GM21717 (cell line): ENCODE measurements around the gene CCDC91.
"Not testable (repeated sequence)": the region's sequence is repeated elsewhere in the genome, so short reads cannot be mapped to it uniquely, and the experiment has no call there.

Experiments
- ATAC-seq: cut with Tn5 transposase; IDR thresholded peaks from one replicate; pipeline ENCODE4 v1.9.1; 2021; ENCODE audit warnings: mild to moderate bottlenecking, moderate library complexity; ENCODE audit not compliant: unreplicated experiment

The CCDC91 gene

DNA sequence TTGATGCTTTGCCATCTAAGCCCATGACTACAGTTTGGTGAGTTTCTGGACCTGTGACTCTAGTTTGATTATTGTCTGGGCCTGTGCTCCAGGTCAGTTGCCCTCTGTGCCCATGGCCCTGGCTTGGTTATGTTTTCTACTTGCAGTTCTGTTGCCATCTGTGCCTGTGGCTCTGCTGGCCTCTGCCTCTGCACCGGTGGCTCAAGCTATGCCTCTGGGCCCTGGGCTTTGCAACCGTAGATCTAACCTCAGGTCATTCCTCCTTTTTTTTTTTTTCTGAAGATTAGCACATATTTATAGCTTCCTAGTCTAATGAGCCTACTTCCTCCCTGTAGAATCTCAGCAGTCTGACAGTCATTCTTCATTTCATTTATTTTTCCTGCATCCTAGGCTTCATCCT is 161.2 kb downstream of the CCDC91 start:
- no peak for ATAC-seq

DNA sequence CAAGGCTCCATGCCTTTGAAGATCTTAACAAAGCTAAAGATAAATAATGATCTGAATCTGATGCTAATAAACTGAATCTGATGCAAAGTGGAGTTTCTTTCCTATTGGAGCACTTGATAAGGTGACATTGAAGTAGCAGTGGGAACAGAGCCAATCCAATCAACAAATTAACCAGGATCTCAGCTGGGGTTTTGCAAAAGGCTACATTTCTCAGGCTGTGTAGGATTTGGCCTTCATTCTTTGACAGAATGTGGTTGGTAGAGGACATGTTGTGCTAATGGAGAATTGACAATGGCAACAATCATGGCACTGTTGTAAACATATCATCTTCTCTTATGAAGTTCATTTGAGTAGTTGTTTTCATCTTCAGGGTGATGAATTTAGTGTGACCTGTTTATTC is 164.9 kb downstream of the CCDC91 start:
- no peak for ATAC-seq

DNA sequence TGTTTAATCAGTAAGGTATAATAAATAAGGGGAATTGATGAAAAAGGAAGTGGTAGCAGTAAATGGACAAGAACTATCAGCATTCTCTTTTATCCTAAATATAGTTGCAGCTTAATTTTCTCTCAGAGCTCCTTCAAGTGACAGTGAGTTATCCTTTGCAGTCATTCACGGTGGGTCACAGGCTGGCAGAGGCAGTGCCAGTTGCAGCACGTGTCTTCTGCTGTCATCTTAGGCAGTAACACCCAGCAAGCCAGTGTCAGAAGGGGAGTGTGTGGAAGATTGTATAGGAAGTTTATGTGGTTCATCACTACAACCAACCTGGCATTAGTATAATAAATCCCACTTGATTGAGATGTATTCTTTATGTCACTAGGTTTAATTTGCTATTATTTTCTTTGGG is 170.0 kb downstream of the CCDC91 start:
- ATAC-seq = no peak

DNA sequence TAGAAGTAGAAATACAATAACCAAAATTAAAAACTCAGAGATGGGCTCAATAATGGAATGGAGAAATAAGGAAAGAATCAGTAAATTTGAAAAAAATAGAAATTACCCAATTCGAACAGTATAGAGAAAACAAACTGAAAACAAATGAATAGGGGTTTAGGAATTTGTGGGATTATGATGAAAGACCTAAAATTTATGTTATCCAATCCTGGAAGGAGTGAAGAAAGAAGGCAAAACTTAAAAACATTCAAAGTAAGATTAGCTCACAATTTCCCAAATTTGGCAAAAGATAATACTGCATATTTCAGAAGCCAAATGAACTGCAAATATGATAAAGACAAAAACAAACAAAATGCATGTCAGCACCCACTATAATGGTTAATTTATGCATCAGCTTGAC is 177.1 kb downstream of the CCDC91 start:
- ATAC-seq = no peak

DNA sequence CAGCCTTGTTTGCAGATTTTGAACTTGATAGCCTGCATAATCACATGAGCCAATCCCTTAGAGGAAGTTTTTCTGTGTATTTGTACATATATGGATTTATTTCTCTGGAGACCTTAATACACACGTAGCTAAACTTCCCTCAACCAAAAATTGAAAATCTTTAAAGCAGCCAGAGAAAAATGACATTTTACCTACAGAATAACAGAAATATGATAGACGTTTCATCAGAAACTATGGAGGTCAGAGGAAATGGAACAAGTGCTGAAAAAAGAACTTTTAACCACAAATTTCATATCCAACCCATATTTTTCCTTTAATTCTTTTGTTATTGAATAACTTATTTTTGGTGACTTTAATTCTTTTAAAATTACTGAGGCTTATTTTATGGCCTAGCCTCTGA is 177.7 kb downstream of the CCDC91 start:
- ATAC-seq = no peak

DNA sequence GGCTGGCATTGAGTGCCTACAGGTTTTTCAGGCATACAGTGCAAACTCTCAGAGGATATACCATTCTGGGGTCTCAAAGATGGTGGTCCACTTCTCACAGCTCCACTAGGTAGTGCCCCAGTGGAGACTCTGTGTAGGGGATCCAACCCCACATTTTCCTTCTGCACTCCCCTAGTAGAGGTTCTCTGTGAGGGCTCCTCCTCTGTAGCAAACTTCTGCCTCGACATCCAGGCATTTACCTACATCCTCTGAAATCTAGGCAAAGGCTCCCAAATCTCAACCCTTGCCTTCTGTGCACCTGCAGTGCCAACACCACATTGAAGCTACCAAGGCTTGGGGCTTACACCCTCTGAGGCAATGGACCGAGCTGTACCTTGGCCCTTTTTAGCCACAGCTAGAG is 179.2 kb downstream of the CCDC91 start:
- no peak for ATAC-seq

DNA sequence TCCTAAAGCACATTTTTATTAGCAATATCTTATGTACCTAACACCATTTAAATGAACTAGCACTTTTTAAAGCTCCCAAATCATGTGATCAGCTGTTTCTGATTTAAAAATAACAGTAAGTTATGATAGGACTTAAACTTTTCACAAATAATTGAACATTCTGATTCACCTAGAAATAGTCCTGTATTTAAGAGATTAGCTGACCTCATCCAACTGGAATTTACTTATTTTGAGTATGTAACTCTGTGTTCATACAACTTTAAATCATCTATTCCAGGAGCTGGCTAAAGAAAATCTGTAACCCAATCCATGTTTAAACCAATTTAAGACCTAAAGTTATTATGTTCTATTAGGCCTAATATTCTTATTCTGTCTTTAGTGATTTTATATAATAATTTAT is 184.3 kb downstream of the CCDC91 start:
- ATAC-seq = no peak

DNA sequence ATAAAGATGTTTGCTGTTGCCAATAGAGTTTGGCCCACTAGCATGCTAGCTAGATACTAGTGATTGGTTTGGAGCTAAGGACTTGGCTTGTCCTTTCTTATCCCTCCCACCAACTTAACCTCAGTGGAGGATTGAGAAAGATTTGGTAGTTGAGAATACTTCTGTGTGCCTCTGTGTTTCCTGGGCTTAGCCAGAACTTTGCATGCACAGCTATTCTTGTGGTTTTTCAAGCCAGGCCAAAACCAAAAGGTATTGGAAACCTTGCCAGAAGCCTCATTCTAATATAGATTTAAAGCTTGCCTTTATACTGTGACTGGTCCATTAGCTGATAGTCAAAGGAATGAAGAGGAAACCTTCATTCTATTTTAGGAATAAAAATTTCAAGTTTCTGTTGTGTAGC is 188.5 kb downstream of the CCDC91 start:
- no peak for ATAC-seq

DNA sequence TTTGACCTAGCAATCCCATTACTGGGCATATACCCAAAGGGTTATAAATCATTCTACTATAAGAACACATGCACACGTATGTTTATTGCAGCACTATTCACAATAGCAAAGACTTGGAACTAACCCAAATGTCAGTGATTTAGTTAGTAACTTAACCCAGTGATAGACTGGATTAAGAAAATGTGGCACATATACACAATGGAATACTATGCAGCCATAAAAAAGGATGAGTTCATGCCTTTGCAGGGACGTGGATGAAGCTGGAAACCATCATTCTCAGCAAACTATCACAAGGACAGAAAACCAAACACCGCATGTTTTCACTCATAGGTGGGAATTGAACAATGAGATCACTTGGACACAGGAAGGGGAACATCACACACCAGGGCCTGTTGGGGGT is 189.5 kb downstream of the CCDC91 start:
- ATAC-seq = not testable (repeated sequence)

DNA sequence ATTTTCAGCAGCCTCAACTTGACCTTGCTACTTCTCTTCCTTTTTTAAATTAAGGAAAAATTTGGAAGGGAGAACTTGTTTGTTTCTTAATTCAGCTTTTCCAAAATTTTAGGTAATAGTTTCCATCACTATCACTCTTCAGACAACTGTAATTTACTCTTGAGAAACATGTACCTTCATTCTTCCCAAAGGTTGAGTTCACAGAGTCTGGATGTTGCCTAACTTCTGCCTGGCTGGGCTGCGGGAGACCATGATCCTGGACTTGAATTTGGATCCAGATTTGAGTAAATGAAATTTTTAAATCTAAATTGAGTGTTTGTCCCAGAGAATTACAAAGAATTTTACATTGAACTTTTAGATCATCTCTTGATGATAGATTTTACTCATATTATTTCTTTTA is 193.1 kb downstream of the CCDC91 start:
- ATAC-seq = no peak

DNA sequence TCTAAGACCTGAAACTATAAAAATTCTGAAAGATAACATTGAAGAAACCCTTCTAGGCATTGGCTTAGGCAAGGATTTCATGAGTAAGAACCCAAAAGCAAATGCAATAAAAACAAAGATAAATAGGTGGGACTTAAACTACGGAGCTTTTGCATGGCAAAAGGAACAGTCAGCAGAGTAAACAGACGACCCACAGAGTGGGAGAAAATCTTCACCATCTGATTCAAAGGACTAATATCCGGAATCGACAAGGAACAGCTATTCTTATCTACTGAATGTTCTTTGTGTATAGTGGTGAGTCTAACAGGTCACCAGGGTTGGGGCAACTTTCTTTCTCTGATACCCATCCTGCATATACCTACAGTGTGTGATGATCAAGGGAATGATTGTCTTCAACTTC is 198.6 kb downstream of the CCDC91 start:
- ATAC-seq = no peak

DNA sequence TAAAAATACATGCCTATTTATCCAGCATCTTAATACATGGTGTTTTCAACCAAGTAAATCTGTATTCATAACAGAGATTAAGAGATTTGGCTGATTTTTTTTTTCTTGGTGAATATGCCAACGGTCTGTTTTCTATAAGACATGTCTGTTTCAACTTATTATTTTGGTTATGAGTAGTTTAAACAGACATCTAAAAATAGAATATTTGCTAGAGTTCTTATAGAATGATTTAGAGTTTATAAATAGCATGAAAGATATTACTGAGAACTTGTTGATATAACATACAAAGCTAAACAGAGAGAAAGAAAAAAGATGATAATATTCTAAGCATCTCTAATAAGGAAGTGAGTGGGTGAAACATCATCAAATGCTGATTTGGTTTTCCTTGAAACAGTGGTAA is 199.9 kb downstream of the CCDC91 start:
- no peak for ATAC-seq

DNA sequence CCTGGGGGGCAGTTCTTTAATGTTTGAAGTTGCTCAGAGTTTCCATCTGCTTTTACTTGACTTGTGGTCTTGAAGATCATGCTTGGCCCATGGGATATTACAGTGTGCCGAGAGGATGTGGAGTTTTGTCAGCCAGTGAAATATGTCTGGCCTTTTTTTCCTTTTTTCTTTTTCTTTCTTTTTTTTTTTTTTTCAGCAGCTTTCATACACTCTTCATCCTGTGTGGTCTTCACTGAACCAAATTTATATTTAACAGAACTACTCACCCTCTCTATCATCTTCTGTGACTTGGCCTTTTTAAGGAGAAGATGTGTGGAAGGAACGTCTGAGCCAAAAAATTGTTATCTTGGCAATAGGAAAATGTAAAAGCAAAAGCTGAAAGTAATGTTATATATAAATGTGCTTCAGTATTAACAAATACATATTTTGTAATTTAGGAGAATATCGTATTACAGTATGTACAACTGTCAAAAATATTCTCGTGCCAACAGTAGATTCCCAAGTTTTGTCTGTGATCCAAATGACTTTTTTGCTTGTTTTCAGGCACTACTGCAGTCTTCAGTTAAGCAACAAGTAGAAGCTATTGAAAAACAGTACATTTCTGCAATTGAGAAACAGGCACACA is 200.6 kb downstream of the CCDC91 start:
- ATAC-seq = no peak

DNA sequence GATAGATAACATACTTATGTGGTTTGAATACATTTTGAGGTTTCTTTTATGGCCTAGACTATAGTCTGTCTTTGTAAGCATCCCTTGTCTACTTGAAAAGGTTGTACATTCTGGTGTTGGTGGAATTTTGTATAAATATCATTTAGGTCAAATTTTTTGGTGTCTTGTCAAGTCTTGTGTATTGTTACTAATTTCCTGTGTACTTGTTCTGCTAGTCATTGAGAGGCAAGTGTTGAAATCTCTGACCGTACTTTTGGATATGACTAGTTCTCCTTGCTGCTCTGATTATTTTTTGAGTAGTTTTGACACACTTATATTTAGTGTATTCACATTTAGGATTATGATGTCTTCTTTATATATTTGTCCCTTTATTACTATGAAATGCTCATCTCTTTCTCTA is 219.6 kb downstream of the CCDC91 start:
- no peak for ATAC-seq

DNA sequence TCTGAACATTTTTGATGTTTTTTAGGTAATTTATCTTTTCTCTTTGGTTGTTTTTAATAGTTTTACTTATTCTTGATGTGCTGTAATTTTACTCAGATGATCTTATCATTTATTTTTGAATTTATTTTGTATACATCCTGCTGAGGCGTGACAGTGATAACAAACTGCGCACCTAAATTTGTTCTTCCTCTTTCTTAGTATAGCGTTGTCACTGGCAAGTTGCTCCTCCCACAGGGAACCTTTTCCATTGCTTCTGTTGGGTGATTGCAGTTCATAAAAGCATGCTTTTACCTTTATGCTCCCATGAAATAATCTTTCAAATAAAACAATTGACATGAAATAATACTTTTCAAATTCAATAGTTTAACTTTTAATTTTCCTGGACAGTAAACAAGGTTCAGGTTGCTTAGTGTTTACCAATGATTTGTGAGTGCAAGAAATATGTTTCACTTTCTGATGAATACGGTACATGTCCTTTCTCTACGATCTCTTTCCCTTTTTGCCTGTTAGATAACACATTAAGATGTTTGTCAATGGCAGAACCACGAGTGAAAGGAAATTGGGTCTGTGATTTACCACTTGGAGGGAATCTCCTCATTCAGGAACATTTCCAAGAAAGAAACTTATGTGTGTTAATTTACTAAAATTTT is 223.3 kb downstream of the CCDC91 start:
- no peak for ATAC-seq

DNA sequence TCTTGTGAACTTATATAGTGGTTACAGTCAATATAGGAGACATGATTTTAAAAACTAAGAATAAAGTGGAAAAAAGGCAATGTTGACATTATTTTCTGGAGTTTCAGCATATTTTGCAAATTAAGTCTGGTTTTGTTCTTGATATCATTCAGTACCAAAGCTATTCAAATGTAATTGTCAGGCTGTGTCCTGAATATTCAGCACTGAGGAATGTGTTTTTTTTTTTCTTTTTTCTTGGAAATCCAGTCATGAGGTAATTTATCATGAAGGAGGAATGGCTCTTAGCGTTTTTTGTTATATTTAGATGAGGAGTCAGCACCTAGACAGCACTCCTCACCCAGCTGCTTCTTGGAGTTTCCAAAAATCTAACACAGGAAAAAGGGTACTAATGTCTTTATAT is 225.5 kb downstream of the CCDC91 start:
- ATAC-seq = no peak

DNA sequence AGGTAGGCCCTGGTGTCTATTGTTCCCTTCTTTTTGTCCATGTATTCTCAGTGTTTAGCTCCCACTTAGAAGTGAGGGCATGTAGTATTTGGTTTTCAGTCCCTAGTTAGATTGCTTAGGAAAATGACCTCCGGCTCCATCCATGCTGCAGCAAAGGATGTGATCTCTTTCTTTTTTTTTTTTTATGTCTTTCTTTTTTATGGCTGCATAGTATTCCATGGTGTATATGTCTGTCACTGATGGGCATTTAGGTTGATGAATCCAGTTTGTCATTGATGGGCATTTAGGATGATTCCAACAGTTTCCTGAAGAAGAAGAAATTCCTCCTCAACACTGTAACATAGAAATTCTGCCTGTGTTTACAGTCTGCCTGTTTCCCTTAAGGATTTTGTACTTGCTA is 231.1 kb downstream of the CCDC91 start:
- no peak for ATAC-seq

DNA sequence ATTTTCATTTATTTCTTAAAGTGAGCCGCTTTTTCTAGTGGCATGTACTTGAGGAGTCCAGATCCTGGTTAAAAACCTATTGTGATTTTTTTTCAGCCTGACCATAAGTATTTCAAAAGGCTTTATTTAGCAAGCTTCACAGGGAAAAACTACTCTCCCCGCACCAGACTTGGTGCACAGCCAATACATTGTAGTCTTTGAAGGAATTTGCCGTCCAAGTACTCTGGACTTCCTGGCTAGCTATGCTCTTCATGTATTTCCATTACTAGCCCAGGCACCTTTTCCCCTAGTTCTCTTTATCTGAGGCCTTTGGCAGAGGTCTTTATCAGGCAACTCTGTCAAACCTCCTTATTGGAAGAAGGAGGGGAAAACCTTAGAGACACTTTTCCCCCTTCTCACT is 234.7 kb downstream of the CCDC91 start:
- ATAC-seq = no peak

DNA sequence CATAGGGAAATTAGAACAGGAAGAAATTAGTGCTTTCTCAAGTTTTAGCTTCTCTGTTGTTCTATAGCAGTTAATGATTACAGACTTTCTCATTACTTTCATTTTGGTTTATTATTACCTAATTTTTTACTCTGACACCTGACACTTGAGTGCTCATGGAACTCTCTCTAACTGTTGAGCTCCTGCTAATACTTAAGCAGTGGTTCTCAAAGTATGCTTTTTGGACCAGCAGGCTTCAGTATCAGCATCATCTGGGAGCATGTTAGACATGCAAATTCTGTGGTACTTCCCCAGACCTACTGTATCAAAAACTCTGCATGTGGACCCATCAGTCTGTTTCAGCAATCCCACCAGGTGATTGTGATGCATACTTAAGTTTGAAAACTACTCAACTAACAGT is 235.3 kb downstream of the CCDC91 start:
- ATAC-seq = no peak

DNA sequence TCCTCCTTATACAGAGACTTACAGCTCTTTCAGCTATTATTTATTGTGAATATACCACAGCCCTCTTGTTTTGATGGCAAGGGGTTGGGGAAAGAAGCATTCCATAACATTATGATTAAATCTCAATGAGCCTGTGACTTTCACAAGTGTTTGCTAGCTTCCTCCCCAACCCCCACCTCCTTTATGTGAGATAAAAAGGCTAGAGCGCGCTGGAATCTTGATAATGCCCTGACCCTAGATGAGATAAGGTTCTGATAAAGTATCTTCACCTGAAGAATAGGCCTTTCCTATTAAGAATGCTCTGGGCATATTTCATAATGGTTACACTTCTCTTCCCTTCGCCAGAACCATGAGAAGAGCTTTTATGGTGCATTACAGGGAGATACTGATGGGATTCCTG is 236.8 kb downstream of the CCDC91 start:
- ATAC-seq = no peak

DNA sequence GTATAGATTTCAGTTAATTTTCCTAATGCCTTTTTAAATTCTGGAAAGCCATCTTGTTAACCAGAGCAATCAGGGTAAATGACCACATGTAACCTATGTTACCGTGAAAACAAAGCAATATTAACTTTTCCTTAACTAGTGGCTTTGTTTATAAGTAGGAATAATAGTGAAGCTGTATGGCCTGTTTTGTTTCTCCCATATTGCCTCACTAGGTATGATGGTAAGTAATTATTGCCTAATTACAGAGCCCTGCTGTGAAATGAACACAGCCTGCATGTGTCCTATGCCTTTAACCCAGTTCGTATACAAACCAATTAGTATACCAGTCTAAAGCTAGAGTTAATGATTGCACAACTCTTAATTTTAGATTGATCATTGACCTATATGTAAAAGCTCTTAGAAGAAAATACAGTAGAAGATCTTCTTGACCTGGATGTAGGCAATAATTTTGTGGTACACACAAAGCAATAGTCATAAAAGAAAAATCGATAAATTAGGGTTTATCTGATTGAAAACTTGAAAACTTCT is 249.9 kb downstream of the CCDC91 start:
- no peak for ATAC-seq

DNA sequence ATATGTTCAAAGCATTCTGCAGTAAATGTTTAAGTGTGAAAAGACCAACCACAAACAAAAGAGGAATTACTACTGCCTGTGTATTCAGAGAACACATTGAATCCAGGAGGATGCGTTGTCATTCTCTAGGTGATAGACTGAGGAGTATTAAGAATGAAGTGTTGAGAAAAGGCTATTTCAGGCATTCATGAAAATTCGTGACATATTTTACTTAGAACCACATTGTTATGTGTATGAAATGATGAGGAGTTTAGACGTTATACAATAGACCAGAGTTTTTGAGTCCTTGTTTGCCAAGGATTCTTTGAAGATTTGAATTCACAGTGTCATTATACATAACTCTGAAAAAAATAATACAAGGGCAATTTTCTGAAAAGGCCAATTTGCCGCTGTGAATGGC is 251.8 kb downstream of the CCDC91 start:
- no peak for ATAC-seq

DNA sequence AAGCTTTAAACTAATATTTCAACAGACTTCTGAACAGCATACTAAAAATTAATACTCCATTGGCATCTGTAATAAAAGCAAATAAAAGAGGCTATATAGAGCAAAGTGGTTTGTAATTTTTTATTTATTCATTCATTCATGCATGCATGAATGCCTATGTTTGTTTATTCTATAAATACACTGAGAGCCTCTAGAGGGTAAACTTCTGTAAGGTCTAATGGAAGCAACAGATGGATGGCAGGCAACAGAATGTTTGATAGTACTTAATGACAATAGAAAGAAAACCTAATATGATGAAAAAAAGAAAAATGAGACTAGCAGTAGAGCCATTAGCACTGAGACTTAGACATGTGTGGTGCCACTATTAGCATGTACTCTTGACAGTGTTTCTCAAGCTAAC is 253.1 kb downstream of the CCDC91 start:
- no peak for ATAC-seq
